Adipocyte (in vitro differentiated cells): ENCODE measurements around the gene RAB20.

Experiments
- DNase-seq: peaks from one replicate; pipeline ENCODE4 v3.0.0-alpha.2; 2015; ENCODE audit warnings: low read depth
- H3K27me3 ChIP-seq: replicated peaks from 2 replicates; pipeline ENCODE4 v1.7.0; 2013; ENCODE audit warnings: mild to moderate bottlenecking, low read length, moderate library complexity; ENCODE audit not compliant: control insufficient read depth, insufficient read depth
- H3K36me3 ChIP-seq: 2 replicates; pipeline ENCODE4 v1.7.0; 2013; ENCODE audit warnings: low read length, mild to moderate bottlenecking, moderate library complexity; ENCODE audit not compliant: control insufficient read depth, insufficient read depth, severe bottlenecking
- H3K4me1 ChIP-seq: 2 replicates; pipeline ENCODE4 v1.7.0; 2013; ENCODE audit warnings: mild to moderate bottlenecking, low read length, moderate library complexity; ENCODE audit not compliant: control insufficient read depth, insufficient read depth
- H3K4me3 ChIP-seq: 2 replicates; pipeline ENCODE4 v1.7.0; 2013; ENCODE audit warnings: mild to moderate bottlenecking, low read length, moderate library complexity
- H3K9ac ChIP-seq: 2 replicates; pipeline ENCODE4 v1.7.0; 2013; ENCODE audit warnings: mild to moderate bottlenecking, low read length, moderate library complexity
- H3K9me3 ChIP-seq: 2 replicates; pipeline ENCODE4 v1.7.0; 2013; ENCODE audit warnings: mild to moderate bottlenecking, low read length, moderate library complexity; ENCODE audit not compliant: control insufficient read depth

The RAB20 gene

GRCh38 chr13:110590577-110590976, 29.1 kb upstream of the RAB20 start:
- no peaks in the 10 kb centered on the region for H3K36me3 ChIP-seq
- H3K27me3 ChIP-seq, result no peaks in the 10 kb centered on the region
- no peak for DNase-seq
- peaks cover 20% of the 10 kb centered on the region for H3K4me1 ChIP-seq
- no peak overlapping the region for H3K4me3 ChIP-seq
- no peaks in the 10 kb centered on the region for H3K9me3 ChIP-seq
- no peak overlapping the region for H3K9ac ChIP-seq

- Histone ChIP-seq H3K36me3 (no peaks in the 10 kb centered on the region), H3K27me3 (no peaks in the 10 kb centered on the region), H3K9me3 (no peaks in the 10 kb centered on the region), H3K9ac (no peak overlapping the region), H3K4me3 (no peak overlapping the region), H3K4me1 (peaks cover 20% of the 10 kb centered on the region)
- no peak for DNase-seq
These were observed 28.4 kb upstream of the RAB20 start for GRCh38 chr13:110589793-110590390.

GRCh38 chr13:110583178-110583865, 21.8 kb upstream of the RAB20 start:
- no peaks in the 10 kb centered on the region for H3K9me3 ChIP-seq
- peaks cover 6% of the 10 kb centered on the region for H3K4me1 ChIP-seq
- H3K4me3 ChIP-seq, result no peak overlapping the region
- no peak for DNase-seq
- no peaks in the 10 kb centered on the region for H3K27me3 ChIP-seq
- no peak overlapping the region for H3K9ac ChIP-seq
- no peaks in the 10 kb centered on the region for H3K36me3 ChIP-seq

GRCh38 chr13:110582421-110582954, 21.0 kb upstream of the RAB20 start:
- Histone ChIP-seq H3K27me3 (no peaks in the 10 kb centered on the region), H3K4me3 (no peak overlapping the region), H3K9ac (no peak overlapping the region), H3K36me3 (no peaks in the 10 kb centered on the region), H3K4me1 (peaks cover 6% of the 10 kb centered on the region), H3K9me3 (no peaks in the 10 kb centered on the region)
- DNase-seq, result no peak

- no peak overlapping the region for H3K4me3 ChIP-seq
- no peaks in the 10 kb centered on the region for H3K27me3 ChIP-seq
- peaks cover 6% of the 10 kb centered on the region for H3K4me1 ChIP-seq
- H3K9ac ChIP-seq, result no peak overlapping the region
- no peaks in the 10 kb centered on the region for H3K36me3 ChIP-seq
- DNase-seq, result no peak
- no peaks in the 10 kb centered on the region for H3K9me3 ChIP-seq
These were observed 20.1 kb upstream of the RAB20 start for GRCh38 chr13:110581506-110582185.

- Histone ChIP-seq H3K36me3 (no peaks in the 10 kb centered on the region), H3K27me3 (no peaks in the 10 kb centered on the region), H3K4me3 (no peak overlapping the region), H3K9ac (no peak overlapping the region), H3K4me1 (peaks cover 6% of the 10 kb centered on the region), H3K9me3 (no peaks in the 10 kb centered on the region)
- peak; percentile 44 for DNase-seq
These were observed 19.3 kb upstream of the RAB20 start for GRCh38 chr13:110580800-110581199.

- no peak overlapping the region for H3K9ac ChIP-seq
- no peak for DNase-seq
- no peaks in the 10 kb centered on the region for H3K9me3 ChIP-seq
- peaks cover 11% of the 10 kb centered on the region for H3K4me1 ChIP-seq
- peaks cover 16% of the 10 kb centered on the region for H3K27me3 ChIP-seq
- H3K36me3 ChIP-seq, result no peaks in the 10 kb centered on the region
- no peak overlapping the region for H3K4me3 ChIP-seq
These were observed 16.8 kb upstream of the RAB20 start for GRCh38 chr13:110578363-110578762.

- Histone ChIP-seq H3K4me3 (no peak overlapping the region), H3K9ac (no peak overlapping the region), H3K27me3 (peaks cover 29% of the 10 kb centered on the region), H3K4me1 (peaks cover 11% of the 10 kb centered on the region), H3K36me3 (no peaks in the 10 kb centered on the region), H3K9me3 (no peaks in the 10 kb centered on the region)
- no peak for DNase-seq
These were observed 15.4 kb upstream of the RAB20 start for GRCh38 chr13:110576736-110577476.

GRCh38 chr13:110576070-110576394, 14.5 kb upstream of the RAB20 start:
- DNase-seq, result no peak
- H3K4me1 ChIP-seq, result peaks cover 10% of the 10 kb centered on the region
- no peak overlapping the region for H3K4me3 ChIP-seq
- no peak overlapping the region for H3K9ac ChIP-seq
- H3K9me3 ChIP-seq, result no peaks in the 10 kb centered on the region
- peaks cover 38% of the 10 kb centered on the region for H3K27me3 ChIP-seq
- H3K36me3 ChIP-seq, result no peaks in the 10 kb centered on the region

- H3K9ac ChIP-seq, result no peak overlapping the region
- no peaks in the 10 kb centered on the region for H3K36me3 ChIP-seq
- H3K9me3 ChIP-seq, result no peaks in the 10 kb centered on the region
- peaks cover 42% of the 10 kb centered on the region for H3K27me3 ChIP-seq
- H3K4me1 ChIP-seq, result peaks cover 5% of the 10 kb centered on the region
- DNase-seq, result no peak
- H3K4me3 ChIP-seq, result no peak overlapping the region
These were observed 14.0 kb upstream of the RAB20 start for GRCh38 chr13:110575322-110576069.
